Neuronal stem cell (in vitro differentiated cells): ENCODE measurements around the gene RHO.
A peak's percentile ranks its signal among the peaks of the same experiment; 100 is the strongest.

Experiments
- DNase-seq: peaks from one replicate; pipeline ENCODE4 v3.0.0-alpha.2; 2013; ENCODE audit warnings: low spot score
- H2AFZ ChIP-seq: one replicate; pipeline ENCODE4 v1.6.1; 2013; ENCODE audit warnings: mild to moderate bottlenecking, low read length, inconsistent platforms
- H2AK5ac ChIP-seq: 2 replicates; pipeline ENCODE4 v1.6.1; 2013; ENCODE audit warnings: low read depth, mild to moderate bottlenecking, inconsistent platforms, low read length, moderate library complexity, mixed read lengths
- H2BK120ac ChIP-seq: 2 replicates; pipeline ENCODE4 v1.6.1; 2013; ENCODE audit warnings: low read depth, mild to moderate bottlenecking, inconsistent platforms, low read length, moderate library complexity, mixed read lengths
- H2BK12ac ChIP-seq: one replicate; pipeline ENCODE4 v1.6.1; 2013; ENCODE audit warnings: low read length, inconsistent platforms
- H2BK15ac ChIP-seq: 2 replicates; pipeline ENCODE4 v1.6.1; 2013; ENCODE audit warnings: mild to moderate bottlenecking, low read length, inconsistent platforms, mixed read lengths
- H2BK5ac ChIP-seq: one replicate; pipeline ENCODE4 v1.6.1; 2013; ENCODE audit warnings: inconsistent platforms, mild to moderate bottlenecking, low read length, moderate library complexity
- H3K14ac ChIP-seq: one replicate; pipeline ENCODE4 v1.6.1; 2013; ENCODE audit warnings: low read length, inconsistent platforms
- H3K18ac ChIP-seq: 2 replicates; pipeline ENCODE4 v1.6.1; 2013; ENCODE audit warnings: low read length, inconsistent platforms
- H3K23ac ChIP-seq: 2 replicates; pipeline ENCODE4 v1.6.1; 2013; ENCODE audit warnings: low read depth, mild to moderate bottlenecking, mixed read lengths, low read length, inconsistent platforms; ENCODE audit not compliant: poor library complexity
- H3K27ac ChIP-seq: replicated peaks from 3 replicates; pipeline ENCODE4 v1.5.1; 2013; ENCODE audit warnings: low read length, inconsistent platforms
- H3K27me3 ChIP-seq, 3 experiments: 2 replicates each; pipeline ENCODE4 v1.6.1; 2013; ENCODE audit warnings: low read length in 3 of 3, mild to moderate bottlenecking in 2 of 3, inconsistent platforms in 1 of 3, low read depth in 1 of 3, mixed read lengths in 1 of 3, moderate library complexity in 1 of 3; ENCODE audit not compliant: control insufficient read depth in 3 of 3, insufficient read depth in 3 of 3
- H3K36me3 ChIP-seq, 2 donors: replicated peaks in 1 of 2; 2 replicates each; pipeline ENCODE4 v1.6.1; 2013; ENCODE audit warnings: low read length in 2 of 2; ENCODE audit not compliant: control insufficient read depth in 2 of 2, insufficient read depth in 2 of 2
- H3K4ac ChIP-seq: 2 replicates; pipeline ENCODE4 v1.6.1; 2013; ENCODE audit warnings: inconsistent platforms, mild to moderate bottlenecking, low read length, moderate library complexity
- H3K4me1 ChIP-seq, 2 donors: 1 replicate in 1 of 2; 2 replicates in 1 of 2; pipeline ENCODE4 v1.6.1; 2013; ENCODE audit warnings: low read length in 2 of 2, low read depth in 1 of 2; ENCODE audit not compliant: control insufficient read depth in 2 of 2, insufficient read depth in 1 of 2
- H3K4me2 ChIP-seq: one replicate; pipeline ENCODE4 v1.6.1; 2013; ENCODE audit warnings: mild to moderate bottlenecking, low read length, inconsistent platforms; ENCODE audit not compliant: insufficient read depth, poor library complexity, severe bottlenecking
- H3K4me3 ChIP-seq, 2 donors: 2 replicates each; pipeline ENCODE4 v1.5.1; 2013; ENCODE audit warnings: low read length in 2 of 2, mild to moderate bottlenecking in 2 of 2, inconsistent platforms in 1 of 2, moderate library complexity in 1 of 2
- H3K79me1 ChIP-seq: one replicate; pipeline ENCODE4 v1.6.1; 2013; ENCODE audit warnings: low read depth, mild to moderate bottlenecking, inconsistent platforms, low read length, moderate library complexity
- H3K9ac ChIP-seq: one replicate; pipeline ENCODE4 v1.6.1; 2013; ENCODE audit warnings: mild to moderate bottlenecking, low read depth, low read length, inconsistent platforms; ENCODE audit not compliant: poor library complexity
- H3K9me3 ChIP-seq, 2 donors: replicated peaks in 1 of 2; 2 replicates each; pipeline versions ENCODE3 to v1.6.1; 2013; ENCODE audit warnings: low read length in 2 of 2, mild to moderate bottlenecking in 2 of 2, inconsistent platforms in 1 of 2, low read depth in 1 of 2, mixed read lengths in 1 of 2, moderate library complexity in 1 of 2; ENCODE audit not compliant: control insufficient read depth in 2 of 2, insufficient read depth in 1 of 2
- H4K8ac ChIP-seq: one replicate; pipeline ENCODE4 v1.6.1; 2013; ENCODE audit warnings: low read depth, mild to moderate bottlenecking, inconsistent platforms, low read length, moderate library complexity
- H4K91ac ChIP-seq: one replicate; pipeline ENCODE4 v1.6.1; 2013; ENCODE audit warnings: low read length, low read depth, mild to moderate bottlenecking, inconsistent platforms; ENCODE audit not compliant: poor library complexity
- WGBS, 2 donors: extraction: QIAGEN DNeasy Blood & Tissue Kit; methylation state at CpG; one replicate each; pipeline ENCODE4 v1.1.7; 2013; ENCODE audit warnings: missing lambda C conversion rate in 2 of 2, mixed read lengths in 1 of 2; ENCODE audit not compliant: insufficient read length in 2 of 2, insufficient replicate concordance in 1 of 2; ENCODE audit errors: extremely low coverage in 2 of 2; 5-methylcytosine and 5-hydroxymethylcytosine counted together

The RHO gene

GRCh38 chr3:129536804-129537203, 8.4 kb downstream of the RHO start:
- no peak overlapping the region for H3K27ac ChIP-seq
- no peak overlapping the region for H3K9ac ChIP-seq
- H2AK5ac ChIP-seq = peak overlapping the region; percentile 73
- H3K79me1 ChIP-seq = no peaks in the 10 kb centered on the region
- DNase-seq = no peak
- no peaks in the 10 kb centered on the region for H3K36me3 ChIP-seq
- H3K4me2 ChIP-seq = no peak overlapping the region
- H4K91ac ChIP-seq = no peak overlapping the region
- H3K23ac ChIP-seq = no peak overlapping the region
- peak overlapping the region; percentile 16 for H3K18ac ChIP-seq
- no peak overlapping the region for H2BK120ac ChIP-seq
- no CpG with 5 or more reads among the region's 3 CpGs for WGBS, 2 donors
- H2BK15ac ChIP-seq = no peak overlapping the region
- no peak overlapping the region for H3K4me3 ChIP-seq
- no peak overlapping the region for H3K14ac ChIP-seq
- H4K8ac ChIP-seq = no peak overlapping the region
- no peak overlapping the region for H2BK5ac ChIP-seq
- H2BK12ac ChIP-seq = no peak overlapping the region
- no peak overlapping the region for H3K4ac ChIP-seq
- no peaks in the 10 kb centered on the region for H3K27me3 ChIP-seq
- H3K4me1 ChIP-seq = peaks cover 3 to 10% of the 10 kb centered on the region in 2 donors
- no peak overlapping the region for H2AFZ ChIP-seq
- H3K9me3 ChIP-seq = no peaks in the 10 kb centered on the region

- no CpG with 5 or more reads among the region's 8 CpGs for WGBS, 2 donors
- Histone ChIP-seq H2BK15ac (no peak overlapping the region), H4K91ac (no peak overlapping the region), H3K4ac (no peak overlapping the region), H3K9me3 (no peaks in the 10 kb centered on the region), H2AFZ (no peak overlapping the region), H2BK12ac (no peak overlapping the region), H3K4me2 (no peak overlapping the region), H3K4me3 (no peak overlapping the region), H3K4me1 (peaks cover 3 to 6% of the 10 kb centered on the region in 2 donors), H3K9ac (no peak overlapping the region), H3K27ac (no peak overlapping the region), H2AK5ac (no peak overlapping the region), H3K36me3 (no peaks in the 10 kb centered on the region), H2BK120ac (no peak overlapping the region), H3K27me3 (peaks cover 0 to 3% (median 0%) of the 10 kb centered on the region in 3 experiments), H3K23ac (no peak overlapping the region), H4K8ac (no peak overlapping the region), H3K79me1 (no peaks in the 10 kb centered on the region), H3K14ac (no peak overlapping the region), H3K18ac (no peak overlapping the region), H2BK5ac (no peak overlapping the region)
- DNase-seq = no peak
Measured at GRCh38 chr3:129539206-129539605, 10.8 kb downstream of the RHO start.

- Histone ChIP-seq H4K8ac (no peak overlapping the region), H3K27me3 (peaks cover 0 to 3% (median 0%) of the 10 kb centered on the region in 3 experiments), H3K4ac (no peak overlapping the region), H3K4me2 (no peak overlapping the region), H3K79me1 (no peaks in the 10 kb centered on the region), H3K4me1 (peaks cover 3 to 4% of the 10 kb centered on the region in 2 donors), H2BK5ac (no peak overlapping the region), H2AFZ (no peak overlapping the region), H3K18ac (no peak overlapping the region), H3K14ac (no peak overlapping the region), H3K9ac (no peak overlapping the region), H2BK12ac (no peak overlapping the region), H3K23ac (no peak overlapping the region), H4K91ac (no peak overlapping the region), H3K9me3 (no peaks in the 10 kb centered on the region), H3K36me3 (no peaks in the 10 kb centered on the region), H2AK5ac (no peak overlapping the region), H2BK15ac (no peak overlapping the region), H2BK120ac (no peak overlapping the region), H3K4me3 (no peak overlapping the region), H3K27ac (no peak overlapping the region)
- DNase-seq = no peak
- no CpG with 5 or more reads among the region's 11 CpGs for WGBS, 2 donors
Measured at GRCh38 chr3:129540776-129541516, 12.5 kb downstream of the RHO start.

- Histone ChIP-seq H2BK5ac (peak overlapping the region; percentile 76), H3K9me3 (no peaks in the 10 kb centered on the region), H2BK120ac (no peak overlapping the region), H3K4me3 (no peak overlapping the region), H3K4me2 (no peak overlapping the region), H2BK15ac (peak overlapping the region; percentile 35), H3K27me3 (peaks cover 0 to 3% (median 0%) of the 10 kb centered on the region in 3 experiments), H3K18ac (peak overlapping the region; percentile 66), H3K27ac (no peak overlapping the region), H4K91ac (no peak overlapping the region), H3K9ac (no peak overlapping the region), H2AK5ac (peak overlapping the region; percentile 58), H2AFZ (no peak overlapping the region), H3K79me1 (no peaks in the 10 kb centered on the region), H2BK12ac (no peak overlapping the region), H4K8ac (no peak overlapping the region), H3K14ac (peak overlapping the region; percentile 76), H3K4ac (no peak overlapping the region), H3K4me1 (peaks cover 3 to 5% of the 10 kb centered on the region in 2 donors), H3K36me3 (no peaks in the 10 kb centered on the region), H3K23ac (peak overlapping the region; percentile 35)
- no CpG with 5 or more reads among the region's 5 CpGs for WGBS, 2 donors
- DNase-seq = no peak
Measured at GRCh38 chr3:129542747-129543146, 14.3 kb downstream of the RHO start.
